SIG-M5 (cell line): ENCODE results near the gene DISP1.

Source experiments
- DNase-seq: peaks from one replicate; lab custom pipeline; 2025; lab: John Stamatoyannopoulos, UW

The DISP1 gene, protein sequence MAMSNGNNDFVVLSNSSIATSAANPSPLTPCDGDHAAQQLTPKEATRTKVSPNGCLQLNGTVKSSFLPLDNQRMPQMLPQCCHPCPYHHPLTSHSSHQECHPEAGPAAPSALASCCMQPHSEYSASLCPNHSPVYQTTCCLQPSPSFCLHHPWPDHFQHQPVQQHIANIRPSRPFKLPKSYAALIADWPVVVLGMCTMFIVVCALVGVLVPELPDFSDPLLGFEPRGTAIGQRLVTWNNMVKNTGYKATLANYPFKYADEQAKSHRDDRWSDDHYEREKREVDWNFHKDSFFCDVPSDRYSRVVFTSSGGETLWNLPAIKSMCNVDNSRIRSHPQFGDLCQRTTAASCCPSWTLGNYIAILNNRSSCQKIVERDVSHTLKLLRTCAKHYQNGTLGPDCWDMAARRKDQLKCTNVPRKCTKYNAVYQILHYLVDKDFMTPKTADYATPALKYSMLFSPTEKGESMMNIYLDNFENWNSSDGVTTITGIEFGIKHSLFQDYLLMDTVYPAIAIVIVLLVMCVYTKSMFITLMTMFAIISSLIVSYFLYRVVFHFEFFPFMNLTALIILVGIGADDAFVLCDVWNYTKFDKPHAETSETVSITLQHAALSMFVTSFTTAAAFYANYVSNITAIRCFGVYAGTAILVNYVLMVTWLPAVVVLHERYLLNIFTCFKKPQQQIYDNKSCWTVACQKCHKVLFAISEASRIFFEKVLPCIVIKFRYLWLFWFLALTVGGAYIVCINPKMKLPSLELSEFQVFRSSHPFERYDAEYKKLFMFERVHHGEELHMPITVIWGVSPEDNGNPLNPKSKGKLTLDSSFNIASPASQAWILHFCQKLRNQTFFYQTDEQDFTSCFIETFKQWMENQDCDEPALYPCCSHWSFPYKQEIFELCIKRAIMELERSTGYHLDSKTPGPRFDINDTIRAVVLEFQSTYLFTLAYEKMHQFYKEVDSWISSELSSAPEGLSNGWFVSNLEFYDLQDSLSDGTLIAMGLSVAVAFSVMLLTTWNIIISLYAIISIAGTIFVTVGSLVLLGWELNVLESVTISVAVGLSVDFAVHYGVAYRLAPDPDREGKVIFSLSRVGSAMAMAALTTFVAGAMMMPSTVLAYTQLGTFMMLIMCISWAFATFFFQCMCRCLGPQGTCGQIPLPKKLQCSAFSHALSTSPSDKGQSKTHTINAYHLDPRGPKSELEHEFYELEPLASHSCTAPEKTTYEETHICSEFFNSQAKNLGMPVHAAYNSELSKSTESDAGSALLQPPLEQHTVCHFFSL (N-terminal part only)

DNA sequence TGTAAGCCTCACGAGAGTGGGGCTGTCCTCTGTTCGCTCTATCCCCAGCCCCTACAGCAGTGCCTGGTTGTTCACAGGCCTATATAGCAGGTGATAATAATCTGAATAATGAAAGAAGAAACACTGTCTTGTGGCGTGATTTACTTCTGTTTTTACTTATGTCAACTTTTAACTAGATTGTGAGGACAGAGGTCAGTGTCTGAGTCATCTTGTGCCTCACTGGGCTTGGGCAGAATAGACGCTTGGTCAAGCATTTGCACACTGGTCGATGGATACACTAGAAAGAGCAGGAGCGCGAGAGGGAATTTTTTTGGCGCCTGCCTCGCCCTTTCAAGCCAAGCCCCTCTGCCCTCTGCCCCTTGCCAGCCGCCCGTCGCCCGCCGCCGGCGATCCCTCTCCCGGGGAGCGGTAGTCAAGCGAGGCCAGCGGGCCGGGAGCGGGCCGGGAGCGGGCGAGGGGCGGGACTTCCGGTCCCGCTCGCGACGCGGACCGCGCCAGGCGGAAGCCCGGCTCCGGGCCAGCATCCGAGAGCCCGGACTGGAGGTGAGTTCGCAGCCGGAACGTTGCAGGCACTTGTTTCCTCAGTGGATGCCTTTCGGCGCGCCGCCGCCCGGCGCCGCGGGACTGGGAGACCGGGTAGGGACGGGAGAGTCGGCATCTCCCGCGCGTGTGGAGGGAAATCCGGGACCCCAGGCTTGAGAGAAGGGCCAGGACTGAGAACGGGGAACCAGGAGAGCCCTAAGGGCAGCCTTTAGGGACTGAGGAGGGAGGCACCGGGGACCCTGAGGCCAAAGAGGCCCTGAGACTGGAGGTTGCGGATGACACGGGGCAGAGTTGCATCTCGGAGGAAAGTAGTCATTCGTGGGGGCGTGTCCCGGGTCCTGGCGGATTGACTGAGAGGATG is at the start of gene DISP1:
Gene DISP1 (plus strand): TSS at position 504 of the 904 bp plus-strand sequence. CDS start 127,785 bp downstream, outside the sequence.
- DNase-seq: no peak

DNA sequence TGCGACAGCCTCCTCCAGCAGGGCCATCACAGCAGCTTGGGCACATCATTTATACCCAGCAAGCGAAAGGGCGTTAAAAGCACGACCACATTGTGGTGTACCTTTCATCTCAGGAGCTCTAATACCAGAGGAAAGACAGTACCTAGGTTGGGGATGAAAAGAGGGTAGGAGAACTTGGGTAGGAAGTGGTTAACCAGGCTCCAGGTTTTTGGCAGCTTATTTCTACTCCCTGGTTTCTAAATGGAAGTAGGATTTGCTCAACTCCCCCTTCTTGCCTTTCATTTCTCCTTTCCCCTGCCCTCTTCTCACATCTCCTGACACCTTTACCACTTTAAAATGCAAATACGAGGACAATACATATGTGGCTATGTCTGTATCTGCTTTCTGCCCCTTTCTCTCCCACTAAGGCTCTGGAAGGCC is 47.7 kb upstream of the DISP1 start:
- DNase-seq: no peak

DNA sequence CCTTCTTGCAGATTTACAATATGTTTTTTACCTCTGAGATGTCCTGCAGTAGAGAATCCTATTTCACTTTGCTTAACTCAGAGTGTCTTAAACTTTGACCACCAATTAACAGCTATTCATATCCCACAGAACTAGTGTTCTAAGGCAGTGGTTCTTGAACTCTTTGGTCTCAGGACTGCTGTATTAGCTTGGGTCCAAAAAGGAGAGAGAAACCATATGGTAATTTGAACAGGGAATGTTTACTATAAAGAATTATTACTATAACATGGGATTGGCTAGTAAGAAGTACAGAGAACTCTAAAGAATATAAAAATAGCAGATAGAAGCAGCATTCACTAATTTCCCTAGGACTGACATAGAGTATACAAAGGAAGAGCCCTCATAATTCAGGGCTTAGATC is 46.2 kb upstream of the DISP1 start:
- DNase-seq: no peak

DNA sequence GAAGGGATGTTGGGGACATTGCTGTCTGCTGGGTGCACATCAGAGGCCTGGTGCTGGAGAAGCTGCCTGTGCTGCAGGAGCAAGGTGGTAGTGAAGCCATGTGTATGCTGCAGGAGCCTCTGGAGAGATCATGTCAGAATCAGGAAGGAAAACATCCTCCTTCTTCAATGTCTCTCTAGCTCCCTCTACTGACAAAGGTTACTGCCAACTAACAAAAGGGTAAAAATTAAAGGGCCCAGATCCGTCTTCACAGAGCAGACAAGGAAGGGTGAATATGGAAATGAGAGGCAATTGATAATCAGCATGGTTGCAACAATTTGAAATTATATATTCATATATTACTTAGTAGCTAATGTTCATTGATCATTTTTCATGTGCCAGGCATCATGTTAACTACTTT is 45.7 kb upstream of the DISP1 start:
- no peak for DNase-seq

DNA sequence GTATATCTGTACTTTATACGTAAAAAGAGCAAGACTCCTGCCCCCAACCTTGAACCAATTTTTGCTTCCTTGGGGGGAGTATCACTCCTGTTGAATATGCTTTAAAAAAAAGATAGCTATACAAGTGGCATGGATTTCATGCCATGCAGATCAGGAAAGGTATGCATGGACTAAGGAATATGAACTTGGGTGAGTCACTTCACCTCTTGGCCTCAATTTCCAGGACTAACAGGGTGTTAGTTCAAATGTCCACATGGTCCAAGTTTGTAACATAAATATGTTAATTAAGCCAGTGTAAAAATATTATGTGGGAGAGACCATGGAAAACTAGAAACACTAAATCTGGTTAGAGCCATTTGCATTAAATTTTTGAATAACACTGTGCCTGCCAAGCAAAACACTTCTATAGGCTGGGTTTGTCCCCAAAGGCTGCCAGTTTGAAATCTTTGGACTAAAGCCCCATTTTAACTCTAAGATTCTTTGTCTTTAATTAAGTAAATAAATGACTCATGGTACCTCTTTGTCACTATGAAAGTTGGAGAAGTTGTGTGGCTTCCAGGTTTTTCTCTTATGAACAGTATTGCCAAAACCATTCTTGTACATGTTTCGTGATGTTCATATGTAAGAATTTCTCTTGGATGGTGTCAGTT is 44.7 kb upstream of the DISP1 start:
- no peak for DNase-seq

DNA sequence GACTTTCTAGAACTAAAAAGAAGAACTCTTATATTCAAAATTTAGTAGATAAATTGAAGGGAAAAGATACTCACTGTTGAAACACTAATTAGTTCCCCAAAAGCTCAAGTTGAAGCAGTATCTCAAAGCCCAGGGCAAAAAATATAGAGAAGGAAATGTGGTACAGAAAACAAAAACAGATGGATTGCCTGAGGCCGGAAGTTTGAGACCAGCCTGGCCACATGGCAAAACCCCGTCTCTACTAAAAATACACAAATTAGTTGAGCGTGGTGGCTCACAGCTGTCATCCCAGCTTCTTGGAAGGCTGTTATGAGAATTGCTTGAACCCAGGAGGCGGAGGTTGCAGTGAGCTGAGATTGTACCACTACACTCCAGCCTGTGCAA is 41.9 kb upstream of the DISP1 start:
- DNase-seq: no peak

DNA sequence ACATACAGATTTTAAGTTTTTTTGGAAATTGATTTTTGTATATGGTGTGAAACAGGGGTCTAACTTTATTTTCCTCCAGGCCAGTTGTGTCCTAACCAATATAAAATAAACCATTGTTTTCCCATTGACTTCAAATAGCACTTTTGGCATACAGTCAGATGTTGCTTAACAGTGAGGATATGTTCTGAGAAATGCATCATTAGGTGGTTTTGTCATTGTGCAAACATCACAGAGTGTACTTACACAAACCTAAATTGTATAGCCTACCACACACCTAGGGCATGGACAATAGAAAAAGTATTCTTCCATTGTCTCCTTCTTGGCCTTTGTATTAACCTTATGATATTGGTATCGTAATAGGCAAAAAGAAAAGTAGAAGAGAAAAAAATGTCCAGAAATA is 37.4 kb upstream of the DISP1 start:
- DNase-seq: no peak

DNA sequence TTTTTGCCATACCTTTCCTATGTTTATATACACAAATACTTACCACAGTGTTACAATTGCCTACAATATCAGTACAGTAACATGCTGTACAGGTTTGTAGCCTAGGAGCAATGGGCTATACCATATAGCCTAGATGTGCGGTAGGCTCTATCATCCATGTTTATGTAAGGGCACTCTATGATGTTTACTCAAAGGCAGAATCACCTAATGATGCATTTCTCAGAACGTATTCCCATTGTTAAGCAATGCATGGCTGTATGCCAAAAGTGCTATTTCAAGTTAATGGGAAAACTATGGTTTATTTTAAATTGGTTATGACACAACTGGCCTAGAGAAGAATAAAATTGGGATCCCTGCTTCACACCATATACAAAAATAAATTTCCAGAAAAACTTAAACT is 36.9 kb upstream of the DISP1 start:
- DNase-seq: no peak

DNA sequence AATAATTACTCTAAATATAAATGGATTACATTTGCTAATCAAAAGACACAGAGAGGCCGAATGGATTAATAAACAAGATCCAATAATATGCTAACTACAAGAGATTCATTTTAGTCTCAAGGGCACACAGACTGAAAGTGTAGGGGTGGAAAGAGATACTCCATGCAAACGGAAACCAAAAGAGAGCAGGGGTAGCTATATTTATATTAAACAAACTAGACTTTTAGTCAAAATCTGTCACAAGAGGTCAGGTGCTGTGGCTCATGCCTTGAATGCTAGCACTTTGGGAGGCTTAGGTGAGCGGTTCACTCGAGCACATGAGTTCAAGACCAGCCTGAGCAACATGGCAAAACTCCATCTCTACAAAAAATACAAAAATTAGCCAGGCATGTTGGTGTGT is 33.6 kb upstream of the DISP1 start:
- DNase-seq: no peak

DNA sequence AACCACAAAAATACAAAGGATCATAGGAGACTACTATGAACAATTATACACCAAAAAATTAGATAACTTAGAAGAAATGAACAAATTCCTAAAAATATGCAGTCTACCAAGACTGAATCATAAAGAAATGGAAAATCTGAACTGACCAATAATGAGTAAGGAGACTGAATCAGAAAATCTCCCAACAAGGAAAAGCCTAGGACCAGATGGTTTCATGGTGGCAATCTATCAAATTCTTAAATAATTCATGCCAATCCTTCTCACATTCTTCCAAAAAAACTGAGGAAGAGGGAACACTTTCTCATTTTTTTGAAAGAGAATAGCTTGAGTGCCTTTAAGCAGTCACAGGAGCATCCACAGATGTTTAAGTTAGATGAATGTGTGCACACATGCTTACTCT is 31.8 kb upstream of the DISP1 start:
- no peak for DNase-seq

DNA sequence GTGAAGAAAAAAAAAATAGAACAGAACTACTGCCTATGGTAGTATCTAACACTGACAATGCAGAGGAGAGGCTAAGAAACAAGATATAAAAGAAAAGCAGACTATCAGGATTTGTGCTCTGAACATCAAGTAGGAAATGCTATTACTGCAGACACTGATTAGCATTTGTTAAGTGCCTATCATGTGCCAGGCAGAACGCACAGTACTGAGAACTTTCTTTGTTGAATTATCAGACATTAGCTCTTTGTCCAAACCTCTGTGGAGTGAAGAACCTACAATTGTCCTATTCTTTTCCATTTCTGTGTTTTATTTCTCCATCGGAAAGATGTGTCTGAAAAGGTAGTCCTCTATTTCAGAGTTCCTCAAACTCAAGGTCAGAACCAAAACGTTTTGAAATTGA is 30.5 kb upstream of the DISP1 start:
- no peak for DNase-seq

DNA sequence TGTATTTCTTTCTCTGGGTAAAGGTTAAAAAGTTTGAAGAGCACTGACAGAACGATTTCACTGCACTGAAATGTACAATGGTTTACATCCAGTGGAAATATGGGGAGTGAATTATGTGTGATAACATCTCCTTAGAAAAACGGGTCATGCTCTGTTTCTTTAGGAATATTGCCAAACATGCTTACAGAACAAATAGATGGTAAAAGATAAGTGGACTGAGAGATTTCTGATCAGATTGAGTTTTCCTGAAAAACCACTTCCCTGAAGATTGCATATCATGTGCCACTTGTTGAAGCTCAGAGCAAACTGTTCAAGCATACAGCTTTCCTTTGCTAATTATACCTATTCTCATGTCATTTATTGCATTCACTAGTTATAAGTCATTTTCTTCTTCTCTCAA is 29.9 kb upstream of the DISP1 start:
- no peak for DNase-seq

DNA sequence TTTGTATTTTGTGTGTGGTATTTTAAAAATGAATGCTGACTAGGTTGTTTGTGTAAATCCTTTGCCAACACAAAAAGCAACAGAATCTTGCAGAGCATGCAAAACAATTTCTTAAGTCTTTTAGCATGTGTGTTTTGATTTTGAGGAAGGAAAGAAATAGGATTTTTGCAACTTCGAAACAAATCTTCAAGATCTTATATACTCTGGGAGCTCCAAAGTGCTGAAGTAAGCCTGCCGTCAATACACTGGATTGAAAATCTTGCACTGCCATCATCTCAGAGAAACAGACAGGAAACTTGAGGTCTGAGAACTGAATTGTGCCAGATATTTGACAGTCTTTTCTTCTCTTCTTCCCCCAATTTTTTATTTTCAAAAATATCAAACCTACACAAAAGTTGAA is 29.3 kb upstream of the DISP1 start:
- no peak for DNase-seq

DNA sequence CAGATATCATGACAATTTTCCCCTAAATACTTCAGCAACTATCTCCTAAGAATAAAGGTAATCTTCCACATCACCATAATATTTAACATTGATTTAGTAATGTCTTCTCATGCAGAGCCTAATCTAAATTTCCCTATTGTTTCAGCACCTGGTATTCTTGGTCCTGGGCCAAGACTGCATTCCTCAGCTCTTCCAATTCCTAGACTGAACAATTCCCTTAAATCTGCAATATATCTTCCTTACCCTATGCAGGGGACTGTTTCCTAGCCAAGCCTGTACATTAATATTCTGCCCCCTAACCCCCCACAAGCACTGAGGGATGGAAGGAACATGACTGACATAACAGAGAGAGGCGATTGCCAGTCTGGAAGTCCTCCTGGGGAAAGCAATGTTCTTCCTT is 28.7 kb upstream of the DISP1 start:
- DNase-seq: no peak

DNA sequence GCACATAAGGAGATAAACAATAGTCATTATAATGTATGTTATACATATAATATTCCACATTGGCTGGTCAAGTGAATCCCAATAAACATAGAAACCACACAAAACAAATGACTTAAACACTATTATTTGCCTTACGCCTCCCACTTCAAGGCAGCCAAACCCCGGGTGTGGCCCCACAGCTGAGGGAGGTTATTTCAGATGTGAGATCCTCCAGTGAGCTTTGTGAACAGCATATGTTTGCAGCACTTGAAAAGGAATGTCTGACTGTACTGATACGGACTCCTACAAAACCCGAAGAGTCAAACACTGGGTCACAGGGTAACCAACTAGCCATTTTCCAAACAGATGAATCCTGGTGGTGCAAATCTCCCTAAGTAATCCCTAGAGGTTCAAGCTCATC is 27.1 kb upstream of the DISP1 start:
- DNase-seq: no peak

DNA sequence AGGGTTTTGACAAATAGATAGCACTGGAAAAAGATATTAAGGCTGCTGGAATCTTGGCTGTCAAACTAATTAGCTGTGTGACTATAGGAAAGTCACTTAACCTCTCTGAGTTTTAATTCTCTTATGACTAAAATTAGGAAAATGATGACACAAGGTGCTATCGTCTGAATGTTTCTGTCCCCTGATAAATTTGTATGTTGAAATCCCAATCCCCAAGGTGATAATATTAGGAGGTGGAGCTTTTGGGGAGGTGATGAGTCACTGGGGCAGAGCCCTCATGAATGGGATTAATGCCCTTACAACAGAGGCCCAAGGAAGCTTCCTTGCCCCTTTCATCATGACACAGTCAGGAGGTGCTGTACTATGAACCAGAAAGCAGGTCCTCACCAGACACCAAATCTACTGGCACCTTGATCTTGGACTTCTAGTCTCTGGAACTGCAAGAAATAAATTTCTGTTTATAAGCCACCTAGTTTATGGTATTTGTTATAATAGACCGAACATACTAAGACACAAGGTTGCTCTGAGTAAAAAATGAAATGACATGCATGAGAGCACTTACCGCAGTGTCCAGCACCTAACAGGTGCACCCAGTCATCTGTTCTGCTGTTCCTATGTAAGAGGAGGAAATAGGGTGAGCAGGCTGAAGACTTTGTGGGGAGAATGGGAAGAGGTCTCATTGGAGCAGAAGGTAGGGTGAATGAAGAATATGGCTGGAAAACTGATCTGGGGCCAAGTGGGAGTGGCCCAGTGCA is 26.3 kb upstream of the DISP1 start:
- DNase-seq: no peak

DNA sequence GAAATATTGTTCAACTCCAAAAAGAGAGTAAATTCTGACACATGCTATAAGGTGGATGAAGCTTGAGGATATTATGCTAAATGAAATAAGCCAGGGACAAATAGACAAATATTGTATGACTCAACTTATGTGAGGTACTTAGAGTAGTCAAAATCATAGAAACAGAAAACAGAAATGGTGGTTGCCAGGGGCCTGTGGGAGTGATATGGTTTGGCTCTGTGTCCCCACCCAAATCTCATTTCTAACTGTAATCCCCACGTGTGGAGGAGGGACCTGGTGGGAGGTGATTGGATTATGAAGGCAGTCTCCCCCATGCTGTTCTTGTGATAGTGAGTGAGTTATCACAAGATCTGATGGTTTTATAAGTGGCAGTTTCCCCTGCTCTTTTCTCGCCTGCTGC is 24.7 kb upstream of the DISP1 start:
- no peak for DNase-seq

DNA sequence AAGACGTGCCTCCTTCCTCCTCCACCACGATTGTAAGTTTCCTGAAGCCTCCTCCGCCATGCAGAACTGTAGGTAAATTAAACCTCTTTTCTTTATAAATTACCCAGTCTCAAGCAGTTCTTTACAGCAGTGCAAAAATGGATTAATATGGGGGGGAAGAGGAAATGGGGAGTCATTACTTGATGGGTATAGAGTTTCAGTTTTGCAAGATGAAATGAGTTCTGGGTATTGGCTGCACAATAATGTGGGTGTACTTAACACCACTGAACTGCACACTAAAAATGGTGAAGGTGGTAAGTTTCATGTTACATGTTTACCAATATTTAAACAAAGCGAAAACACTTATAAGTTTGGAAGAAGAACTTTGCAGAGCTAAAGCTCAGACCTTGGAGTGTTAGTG is 24.3 kb upstream of the DISP1 start:
- no peak for DNase-seq

DNA sequence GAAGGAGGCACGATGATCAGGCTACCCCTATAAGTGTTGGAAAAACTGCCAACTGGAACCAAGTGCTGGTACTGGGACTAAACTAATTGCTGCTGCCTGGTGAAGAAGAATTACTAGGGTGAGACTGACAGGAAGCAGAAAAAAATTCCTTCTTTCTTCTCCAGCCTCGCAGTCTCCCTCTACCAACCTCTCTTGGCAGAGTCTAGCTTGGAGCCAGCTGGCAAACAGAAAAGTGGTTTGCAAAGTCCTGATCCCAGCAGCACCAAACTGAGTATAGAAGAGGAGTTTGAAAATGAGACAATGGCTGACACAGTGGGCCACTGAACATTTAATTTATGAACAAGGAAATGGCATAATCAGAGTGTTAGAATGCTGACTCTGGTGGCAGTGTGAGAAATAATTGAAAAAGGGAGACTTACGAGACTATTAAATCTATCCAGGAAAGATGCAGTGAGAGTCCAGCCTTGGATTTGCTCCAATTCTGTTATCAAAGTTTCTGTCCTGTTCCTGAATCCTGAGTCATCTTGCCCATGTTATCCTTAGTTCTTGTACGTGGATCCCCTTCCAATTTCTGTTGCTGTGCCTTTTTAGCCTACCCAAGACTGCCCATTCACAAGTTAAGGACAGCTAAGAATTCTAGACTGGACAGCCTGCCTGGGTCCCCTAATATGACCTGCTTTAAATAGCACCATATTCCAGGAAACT is 23.7 kb upstream of the DISP1 start:
- no peak for DNase-seq

DNA sequence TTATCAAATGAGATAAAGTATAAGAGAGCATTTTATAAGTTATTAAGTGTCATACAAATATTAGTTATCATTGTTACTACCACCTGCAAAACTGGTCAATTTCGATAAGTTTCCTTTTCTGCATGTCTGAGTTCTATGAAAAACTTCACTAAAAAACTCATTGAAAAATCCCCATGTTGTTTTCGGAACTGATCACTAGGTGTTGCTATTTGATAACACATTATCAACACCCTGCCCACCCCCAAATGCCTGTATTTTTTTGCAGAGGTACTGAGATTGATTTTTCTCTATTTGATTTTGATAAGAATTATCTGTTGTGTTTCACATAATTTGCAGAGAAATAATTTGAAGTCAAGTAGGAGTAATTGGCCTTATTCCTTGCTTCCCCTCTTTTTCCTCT is 22.1 kb upstream of the DISP1 start:
- no peak for DNase-seq
